ENCODE data around the gene PDE3A. TPM values are rescaled to one million over a fixed set of nuclear protein-coding genes. Genes with fewer than 3 reads are reported as not detected.
"Not testable (repeated sequence)": the region's sequence is repeated elsewhere in the genome, so short reads cannot be mapped to it uniquely, and the experiment has no call there.

Gene PDE3A
- total RNA-seq, 1 experiment from 2014 or later: 0.80 TPM

- intact Hi-C loops (cut with micrococcal nuclease; ENCODE audit: unreplicated experiment): no loop called here
- Histone ChIP-seq H3K36me3 (ENCODE audit: insufficient read depth, low read length, poor library complexity, severe bottlenecking) (no peaks in the 10 kb centered on the region), H3K4me3 (ENCODE audit: low read depth, low read length, poor library complexity, severe bottlenecking) (no peak overlapping the region), H3K27me3 (replicated peaks; ENCODE audit: insufficient read depth, low read depth, low read length, poor library complexity) (peaks cover 12% of the 10 kb centered on the region), H3K27ac (ENCODE audit: low read depth, low read length, poor library complexity, severe bottlenecking) (no peak overlapping the region), H3K4me1 (ENCODE audit: insufficient read depth, low read length, poor library complexity, severe bottlenecking) (no peaks in the 10 kb centered on the region), H3K9me3 (ENCODE audit: low read depth, low read length, poor library complexity, severe bottlenecking) (no peaks in the 10 kb centered on the region)
- CTCF ChIA-PET: no interaction called here
- TF ChIP-seq, protein P1, sequence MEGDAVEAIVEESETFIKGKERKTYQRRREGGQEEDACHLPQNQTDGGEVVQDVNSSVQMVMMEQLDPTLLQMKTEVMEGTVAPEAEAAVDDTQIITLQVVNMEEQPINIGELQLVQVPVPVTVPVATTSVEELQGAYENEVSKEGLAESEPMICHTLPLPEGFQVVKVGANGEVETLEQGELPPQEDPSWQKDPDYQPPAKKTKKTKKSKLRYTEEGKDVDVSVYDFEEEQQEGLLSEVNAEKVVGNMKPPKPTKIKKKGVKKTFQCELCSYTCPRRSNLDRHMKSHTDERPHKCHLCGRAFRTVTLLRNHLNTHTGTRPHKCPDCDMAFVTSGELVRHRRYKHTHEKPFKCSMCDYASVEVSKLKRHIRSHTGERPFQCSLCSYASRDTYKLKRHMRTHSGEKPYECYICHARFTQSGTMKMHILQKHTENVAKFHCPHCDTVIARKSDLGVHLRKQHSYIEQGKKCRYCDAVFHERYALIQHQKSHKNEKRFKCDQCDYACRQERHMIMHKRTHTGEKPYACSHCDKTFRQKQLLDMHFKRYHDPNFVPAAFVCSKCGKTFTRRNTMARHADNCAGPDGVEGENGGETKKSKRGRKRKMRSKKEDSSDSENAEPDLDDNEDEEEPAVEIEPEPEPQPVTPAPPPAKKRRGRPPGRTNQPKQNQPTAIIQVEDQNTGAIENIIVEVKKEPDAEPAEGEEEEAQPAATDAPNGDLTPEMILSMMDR (conservative IDR thresholded peaks at IDR 0.05; ENCODE audit: low read depth, low read length): no peak
- TF ChIP-seq EZH2 (IDR thresholded peaks at IDR 0.05; ENCODE audit: borderline replicate concordance, low read depth, low read length, poor library complexity, severe bottlenecking): no peak
- no TSS peak for BruUV-seq (replicated peaks)
- DNase-seq (ENCODE audit: low spot score): no peak
- POLR2A ChIA-PET (ENCODE audit: low non-redundant PET): no interaction called here
Observed at GRCh38 chr12:20383612-20384011, 15.3 kb downstream of the PDE3A start.

- H3K4me3 ChIP-seq (ENCODE audit: low read depth, low read length, poor library complexity, severe bottlenecking); DNase-seq (ENCODE audit: low spot score); POLR2A ChIA-PET (ENCODE audit: low non-redundant PET); H3K36me3 ChIP-seq (ENCODE audit: insufficient read depth, low read length, poor library complexity, severe bottlenecking); intact Hi-C loops (cut with micrococcal nuclease; ENCODE audit: unreplicated experiment); H3K4me1 ChIP-seq (ENCODE audit: insufficient read depth, low read length, poor library complexity, severe bottlenecking); H3K9me3 ChIP-seq (ENCODE audit: low read depth, low read length, poor library complexity, severe bottlenecking); H3K27ac ChIP-seq (ENCODE audit: low read depth, low read length, poor library complexity, severe bottlenecking); BruUV-seq (replicated peaks); CTCF ChIA-PET: not testable (repeated sequence)
- peaks cover 12% of the 10 kb centered on the region for H3K27me3 ChIP-seq (replicated peaks; ENCODE audit: insufficient read depth, low read depth, low read length, poor library complexity)
Observed at GRCh38 chr12:20384836-20385235, 16.5 kb downstream of the PDE3A start.

DNA sequence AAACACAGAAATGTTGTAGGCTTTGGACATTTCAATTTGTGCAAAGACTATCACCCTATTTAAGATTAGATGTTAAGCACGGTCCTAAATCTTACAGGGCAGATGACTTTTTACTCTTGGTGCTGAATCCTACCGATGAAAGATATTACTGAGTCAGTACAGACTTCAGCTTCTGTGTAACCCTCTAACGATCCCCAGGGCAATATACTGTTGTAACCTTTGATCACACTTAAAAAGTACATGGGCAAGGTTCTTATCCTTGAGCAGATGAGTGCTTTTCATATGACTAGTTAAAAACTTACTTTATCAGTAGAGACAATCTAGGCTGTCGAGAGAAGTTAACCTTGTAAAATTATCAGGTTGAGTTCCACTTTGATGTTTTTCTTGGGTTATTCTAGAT is 22.5 kb downstream of the PDE3A start:
- ChIA-PET CTCF (no interaction called here), POLR2A (ENCODE audit: low non-redundant PET) (no interaction called here)
- H3K4me1 ChIP-seq (ENCODE audit: insufficient read depth, low read length, poor library complexity, severe bottlenecking): no peaks in the 10 kb centered on the region
- H3K9me3 ChIP-seq (ENCODE audit: low read depth, low read length, poor library complexity, severe bottlenecking): no peaks in the 10 kb centered on the region
- intact Hi-C loops (cut with micrococcal nuclease; ENCODE audit: unreplicated experiment): no loop called here
- peaks cover 3% of the 10 kb centered on the region for H3K27me3 ChIP-seq (replicated peaks; ENCODE audit: insufficient read depth, low read depth, low read length, poor library complexity)
- H3K27ac ChIP-seq (ENCODE audit: low read depth, low read length, poor library complexity, severe bottlenecking): no peak overlapping the region
- H3K4me3 ChIP-seq (ENCODE audit: low read depth, low read length, poor library complexity, severe bottlenecking): no peak overlapping the region
- TF ChIP-seq, protein P1 (conservative IDR thresholded peaks at IDR 0.05; ENCODE audit: low read depth, low read length): no peak
- TF ChIP-seq EZH2 (IDR thresholded peaks at IDR 0.05; ENCODE audit: borderline replicate concordance, low read depth, low read length, poor library complexity, severe bottlenecking): no peak
- no peaks in the 10 kb centered on the region for H3K36me3 ChIP-seq (ENCODE audit: insufficient read depth, low read length, poor library complexity, severe bottlenecking)
- no TSS peak for BruUV-seq (replicated peaks)
- no peak for DNase-seq (ENCODE audit: low spot score)

DNA sequence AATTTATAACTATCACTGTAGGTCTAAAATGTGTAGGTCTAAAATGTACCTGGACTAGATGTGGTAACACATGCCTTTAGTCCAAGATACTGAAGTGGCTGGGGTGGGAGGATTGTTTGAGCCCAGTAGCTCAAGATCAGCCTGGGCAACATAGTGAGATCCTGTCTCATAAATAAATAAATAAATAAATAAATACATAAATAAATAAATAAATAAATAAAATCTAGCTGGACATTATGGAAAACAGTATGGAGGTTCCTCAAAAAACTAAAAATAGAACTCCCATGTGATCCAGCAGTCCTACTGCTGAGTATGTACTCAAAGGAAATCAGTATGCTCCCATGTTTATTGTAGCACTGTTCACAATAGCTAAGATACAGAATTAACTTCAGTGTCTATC is 24.0 kb downstream of the PDE3A start:
- no peaks in the 10 kb centered on the region for H3K9me3 ChIP-seq (ENCODE audit: low read depth, low read length, poor library complexity, severe bottlenecking)
- no peak for DNase-seq (ENCODE audit: low spot score)
- ChIA-PET POLR2A (ENCODE audit: low non-redundant PET) (no interaction called here), CTCF (no interaction called here)
- no peaks in the 10 kb centered on the region for H3K4me1 ChIP-seq (ENCODE audit: insufficient read depth, low read length, poor library complexity, severe bottlenecking)
- H3K27ac ChIP-seq (ENCODE audit: low read depth, low read length, poor library complexity, severe bottlenecking): no peak overlapping the region
- H3K36me3 ChIP-seq (ENCODE audit: insufficient read depth, low read length, poor library complexity, severe bottlenecking): no peaks in the 10 kb centered on the region
- H3K4me3 ChIP-seq (ENCODE audit: low read depth, low read length, poor library complexity, severe bottlenecking): no peak overlapping the region
- intact Hi-C loops (cut with micrococcal nuclease; ENCODE audit: unreplicated experiment): no loop called here
- BruUV-seq (replicated peaks): no TSS peak
- peaks cover 10% of the 10 kb centered on the region for H3K27me3 ChIP-seq (replicated peaks; ENCODE audit: insufficient read depth, low read depth, low read length, poor library complexity)
- TF ChIP-seq EZH2 (IDR thresholded peaks at IDR 0.05; ENCODE audit: borderline replicate concordance, low read depth, low read length, poor library complexity, severe bottlenecking): no peak
- TF ChIP-seq, protein P1 (conservative IDR thresholded peaks at IDR 0.05; ENCODE audit: low read depth, low read length): no peak
